ENCODE results near the gene ZNF714.

Gene ZNF714

DNA sequence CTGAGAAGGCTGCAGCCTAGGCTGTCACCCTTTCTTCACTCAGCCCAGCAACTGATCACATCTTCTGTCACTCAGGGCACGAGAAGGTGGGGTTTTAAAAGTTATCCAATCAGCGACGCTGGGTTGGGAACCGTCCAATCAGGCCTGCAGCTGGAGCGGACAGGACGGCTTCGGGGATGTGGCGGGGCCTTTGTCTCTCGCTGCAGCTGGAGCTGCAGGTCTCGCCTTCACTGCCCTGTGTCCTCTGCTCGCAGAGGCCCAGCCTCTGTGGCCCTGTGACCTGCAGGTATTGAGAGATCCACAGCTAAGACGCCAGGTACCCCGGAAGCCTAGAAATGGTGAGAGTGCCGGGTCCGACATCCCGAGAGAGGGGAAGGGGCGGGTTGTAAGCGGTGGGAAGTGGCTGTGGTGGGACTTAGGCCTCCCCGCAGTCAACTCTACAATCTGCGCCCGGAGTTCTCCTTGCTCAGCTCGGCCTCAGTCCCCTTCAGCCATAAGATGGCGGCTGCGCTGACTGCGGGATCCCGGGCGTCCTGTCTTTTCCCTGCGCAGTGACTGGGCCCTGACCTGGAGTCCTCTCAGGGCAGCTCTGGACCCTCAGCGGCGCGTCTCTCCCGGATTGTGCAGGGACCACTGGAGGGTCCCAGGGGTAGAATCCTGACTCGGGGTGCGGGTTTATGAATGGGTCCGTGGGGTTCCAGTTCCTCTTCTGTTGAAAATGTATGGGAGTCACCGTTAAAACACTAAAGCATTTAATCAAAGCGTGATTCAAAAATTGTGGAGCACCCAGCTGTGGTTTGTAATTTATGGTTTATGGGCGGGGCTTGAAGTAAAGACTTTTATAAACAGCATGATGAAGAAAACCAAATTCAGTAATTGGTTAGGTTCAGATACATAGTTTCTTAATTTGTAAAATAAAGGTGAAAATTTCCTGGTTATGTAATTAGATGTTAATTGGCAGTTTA is at the start of gene ZNF714:
Gene ZNF714 (plus strand): TSS at position 193 of the 965 bp plus-strand sequence. CDS start 16,066 bp downstream, outside the sequence.
- DNase-seq, result no peak

DNA sequence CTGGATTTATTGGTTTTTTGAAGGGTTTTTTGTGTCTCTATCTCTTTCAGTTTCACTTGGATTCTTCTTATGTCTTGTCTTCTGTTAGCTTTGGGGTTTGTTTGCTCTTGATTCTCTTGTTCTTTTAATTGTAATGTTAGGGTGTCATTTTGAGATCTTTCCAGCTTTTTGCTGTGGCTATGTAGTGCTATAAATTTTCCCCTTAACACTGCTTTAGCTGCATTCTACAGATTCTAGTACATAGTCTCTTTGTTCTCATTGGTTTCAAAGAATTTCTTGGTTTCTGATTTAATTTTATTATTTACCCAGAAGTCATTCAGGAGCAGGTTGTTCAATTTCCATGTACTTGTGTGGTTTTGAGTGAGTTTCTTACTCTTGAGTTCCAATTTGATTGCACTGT is 37.0 kb upstream of the ZNF714 start:
- no peak for DNase-seq

DNA sequence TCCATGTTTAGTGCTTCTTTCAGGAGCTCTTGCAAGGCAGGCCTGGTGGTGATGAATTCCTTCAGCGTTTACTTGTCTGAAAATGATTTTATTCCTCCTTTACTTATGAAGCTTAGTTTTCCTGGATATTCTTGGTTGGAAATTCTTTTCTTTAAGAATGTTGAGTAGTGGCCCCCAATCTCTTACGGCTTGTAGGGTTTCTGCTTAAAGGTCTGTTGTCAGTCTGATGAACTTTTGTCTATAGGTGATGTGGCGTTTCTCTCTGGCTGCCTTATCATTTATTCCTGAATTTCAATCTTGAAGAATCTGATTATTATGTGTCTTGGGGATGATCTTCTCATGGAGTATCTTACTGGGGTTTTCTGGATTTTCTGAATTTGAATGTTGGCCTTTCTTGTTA is 35.5 kb upstream of the ZNF714 start:
- no peak for DNase-seq

DNA sequence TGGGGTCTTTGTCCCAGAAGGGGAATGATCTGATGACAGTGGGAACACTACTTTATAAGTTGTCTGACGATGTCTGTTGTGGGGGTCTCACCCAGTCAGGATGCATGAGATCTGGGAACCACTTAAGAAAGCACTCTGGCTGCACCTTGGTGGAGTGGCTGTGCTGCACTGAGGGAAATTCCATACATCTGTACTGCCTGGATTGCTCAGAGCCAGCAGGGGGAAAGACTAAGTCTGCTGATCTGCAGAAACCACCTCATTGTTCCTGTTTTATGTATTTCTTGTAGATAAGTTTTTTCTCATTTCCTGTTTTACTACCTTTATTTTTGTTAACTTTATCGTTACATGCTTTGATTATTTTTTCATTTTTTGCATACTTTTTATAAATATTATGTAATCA is 34.3 kb upstream of the ZNF714 start:
- DNase-seq, result no peak

DNA sequence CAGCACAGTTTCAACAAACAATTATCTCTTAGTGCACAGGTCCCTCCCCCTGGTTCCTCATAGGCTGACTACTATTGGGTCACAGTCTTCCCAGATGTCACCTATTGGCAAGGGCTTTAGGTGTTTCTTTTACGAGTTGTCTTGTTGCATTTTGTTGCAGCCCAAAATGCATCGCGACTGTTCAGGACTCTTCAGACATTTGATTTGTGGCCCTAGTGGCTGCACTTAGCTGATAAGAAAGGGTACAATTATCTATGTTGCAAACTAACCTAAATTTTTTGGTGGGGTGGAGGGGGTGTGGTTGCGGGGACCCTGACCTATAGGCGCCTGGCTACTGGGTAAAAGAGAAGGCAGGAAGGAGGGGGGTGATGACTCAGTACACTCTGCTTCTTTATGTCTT is 29.1 kb upstream of the ZNF714 start:
- DNase-seq, result no peak

DNA sequence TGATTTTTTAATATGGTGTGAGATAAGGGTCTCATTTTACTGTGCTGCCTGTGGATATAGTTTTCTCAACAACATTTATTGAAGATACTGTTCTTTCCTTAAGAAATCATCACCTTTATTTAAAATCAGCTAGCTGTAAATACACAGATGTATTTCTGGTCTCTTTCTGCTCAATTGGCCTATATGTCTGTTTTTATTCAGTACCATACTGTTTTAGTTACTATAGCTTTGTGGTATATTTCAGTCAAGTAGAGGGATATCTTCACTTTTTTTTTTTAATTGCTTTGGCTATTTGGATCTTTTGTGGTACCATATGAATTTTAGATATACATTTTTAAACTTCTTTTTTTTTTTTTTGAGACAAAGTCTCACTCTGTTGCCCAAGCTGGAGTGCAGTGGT is 16.7 kb upstream of the ZNF714 start:
- DNase-seq, result no peak

DNA sequence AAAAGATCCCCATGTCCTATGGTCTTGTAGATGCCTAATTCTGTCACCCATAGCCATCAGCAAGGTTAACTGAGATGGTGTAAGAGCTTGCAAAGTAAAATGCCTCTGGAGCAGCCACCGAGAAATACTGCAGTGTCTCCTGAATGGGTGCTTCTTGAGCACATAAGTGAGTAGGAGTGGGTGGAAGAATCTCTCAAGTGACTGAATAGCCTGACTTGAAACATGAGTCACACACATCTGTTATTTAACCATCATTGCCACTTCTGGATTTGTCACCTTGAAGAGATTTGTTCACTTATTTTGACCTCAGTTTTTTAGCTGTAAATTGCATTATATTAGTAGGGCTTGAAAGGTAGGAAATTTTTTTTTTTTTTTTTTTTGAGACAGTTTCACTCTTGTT is 2.3 kb downstream of the ZNF714 start:
- DNase-seq, result no peak

DNA sequence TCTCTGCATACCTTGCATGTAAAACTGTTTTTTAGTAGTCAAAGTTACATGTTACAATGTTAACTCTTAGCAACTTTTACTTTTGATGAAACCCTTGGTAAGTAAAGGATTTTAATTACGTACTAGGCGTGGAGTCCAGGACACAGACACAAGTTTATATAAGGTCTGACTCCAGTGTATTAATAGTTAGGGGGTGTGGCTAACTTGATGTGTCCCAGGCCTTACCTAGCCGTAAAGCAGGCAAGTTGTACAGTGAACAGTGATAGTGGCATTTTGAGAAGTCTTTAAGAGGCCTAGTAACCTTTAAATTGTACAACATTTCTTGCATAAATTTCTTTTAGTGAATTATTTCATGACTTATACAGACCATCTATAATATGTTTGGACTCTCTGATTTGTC is 5.9 kb downstream of the ZNF714 start:
- DNase-seq, result no peak

DNA sequence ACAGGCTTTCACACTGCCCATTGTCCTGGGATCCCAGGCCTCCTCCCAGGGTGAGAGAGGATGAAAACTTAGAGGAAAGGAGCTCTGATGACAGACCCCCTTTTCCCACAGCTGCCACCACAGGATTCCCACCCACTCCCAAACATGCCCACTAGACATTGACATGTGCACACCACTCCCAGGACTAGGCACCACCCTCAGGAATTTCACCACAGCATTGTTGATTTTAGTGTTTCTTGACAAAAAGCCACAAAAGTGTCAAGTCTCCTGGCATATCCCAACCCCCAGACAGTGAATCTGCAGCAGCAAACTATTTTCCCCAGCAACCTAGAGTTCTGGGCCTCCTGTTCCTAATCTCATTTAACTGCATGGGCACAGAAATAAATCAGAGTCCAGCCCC is 10.1 kb downstream of the ZNF714 start:
- no peak for DNase-seq

DNA sequence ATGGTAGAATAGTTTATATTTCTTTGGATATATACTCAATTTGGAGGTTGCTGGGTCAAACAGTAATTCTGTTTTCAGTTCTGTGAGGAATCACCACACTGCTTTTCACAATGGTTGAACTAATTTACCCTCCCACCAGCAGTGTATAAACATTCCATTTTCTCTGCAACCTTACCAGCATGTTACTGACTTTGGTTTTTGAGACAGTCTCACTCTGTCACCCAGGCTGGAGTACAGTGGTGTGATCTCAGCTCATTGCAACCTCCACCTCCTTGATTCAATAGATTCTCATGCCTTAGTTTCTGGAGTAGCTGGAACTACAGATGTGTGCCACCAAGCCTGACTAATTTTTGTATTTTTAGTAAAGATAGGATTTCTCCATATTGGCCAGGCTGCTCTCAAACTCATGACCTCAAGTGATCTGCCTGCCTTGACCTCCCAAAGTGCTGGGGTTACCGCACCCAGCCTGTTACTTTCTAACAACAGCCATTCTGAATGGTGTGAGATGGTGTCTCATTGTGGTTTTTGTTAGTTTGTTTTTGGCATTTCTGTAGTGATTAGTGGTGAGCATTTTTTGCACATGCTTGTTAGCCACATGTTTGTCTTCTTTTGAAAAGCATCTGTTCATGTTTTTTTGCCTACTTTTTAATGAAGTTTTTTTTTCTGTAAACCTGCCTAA is 12.5 kb downstream of the ZNF714 start:
- no peak for DNase-seq

DNA sequence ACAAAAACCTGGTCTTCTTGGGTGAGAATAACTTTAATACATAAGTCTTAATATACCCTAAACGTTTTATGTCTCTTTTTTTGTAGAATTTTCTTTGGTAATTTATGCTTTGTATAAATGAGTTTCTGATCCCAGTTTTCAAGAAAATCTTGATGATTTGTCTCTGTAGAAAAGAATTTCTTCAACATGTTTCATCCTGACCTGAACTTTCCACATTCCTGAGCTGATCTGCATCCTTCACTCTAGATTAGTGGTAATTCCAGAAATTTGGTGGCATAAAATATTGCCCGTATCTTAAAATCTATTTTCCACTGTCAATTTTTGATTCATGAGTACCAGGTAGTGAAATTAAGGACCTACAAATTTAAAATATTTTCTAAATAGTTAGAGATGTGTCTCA is 16.3 kb downstream of the ZNF714 start:
- no peak for DNase-seq

DNA sequence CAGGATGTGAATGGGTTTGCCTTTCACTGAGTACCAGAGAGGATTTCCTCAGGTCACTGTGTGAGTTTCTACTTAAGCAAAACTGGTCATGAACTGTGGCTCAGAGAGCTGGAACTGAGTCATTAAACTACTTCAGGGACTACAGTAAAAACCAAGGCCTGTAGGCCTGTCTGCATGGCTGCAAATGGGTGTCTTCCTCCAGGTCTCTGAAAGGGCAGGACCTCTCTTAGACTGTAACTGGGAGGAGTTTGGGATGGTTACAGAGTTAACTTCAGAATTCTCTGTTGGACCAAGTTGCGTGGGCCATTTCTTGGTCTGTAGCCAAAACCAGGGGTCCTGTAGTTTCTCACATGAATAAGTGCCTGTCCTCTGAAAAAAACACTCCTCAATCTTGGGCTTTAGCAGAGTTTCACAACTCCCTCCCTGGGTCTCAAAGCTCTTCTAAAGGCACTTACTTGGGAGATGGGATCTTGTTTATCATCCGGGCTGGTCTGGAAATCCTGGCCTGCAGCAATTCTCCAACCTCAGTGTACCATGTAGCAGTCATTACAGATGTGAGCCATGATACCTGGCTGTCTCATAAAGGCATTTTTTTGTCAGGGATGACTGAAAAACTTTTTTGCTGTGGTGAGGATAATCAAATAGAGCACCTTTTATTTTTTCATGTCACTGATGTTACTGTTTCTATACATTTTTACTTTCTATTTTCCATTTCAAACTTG is 19.7 kb downstream of the ZNF714 start:
- DNase-seq, result no peak

DNA sequence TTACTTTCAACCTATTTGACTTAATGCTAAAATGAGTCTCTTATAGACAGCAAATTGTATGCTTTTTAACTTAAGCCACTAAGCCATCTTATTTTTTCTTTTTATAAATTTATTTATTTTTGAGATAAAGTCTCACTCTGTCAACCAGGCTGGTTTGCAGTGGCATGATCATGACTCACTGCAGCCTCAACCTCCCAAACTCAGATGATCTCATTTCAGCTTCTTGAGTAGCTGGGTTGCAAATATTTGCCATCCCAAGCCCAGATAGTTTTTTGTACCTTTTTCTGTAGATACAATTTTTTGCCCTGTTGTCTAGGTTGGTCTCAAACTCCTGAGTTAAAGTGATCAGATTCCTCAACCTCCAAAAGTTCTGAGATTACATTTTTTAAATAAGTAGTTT is 27.1 kb downstream of the ZNF714 start:
- no peak for DNase-seq

DNA sequence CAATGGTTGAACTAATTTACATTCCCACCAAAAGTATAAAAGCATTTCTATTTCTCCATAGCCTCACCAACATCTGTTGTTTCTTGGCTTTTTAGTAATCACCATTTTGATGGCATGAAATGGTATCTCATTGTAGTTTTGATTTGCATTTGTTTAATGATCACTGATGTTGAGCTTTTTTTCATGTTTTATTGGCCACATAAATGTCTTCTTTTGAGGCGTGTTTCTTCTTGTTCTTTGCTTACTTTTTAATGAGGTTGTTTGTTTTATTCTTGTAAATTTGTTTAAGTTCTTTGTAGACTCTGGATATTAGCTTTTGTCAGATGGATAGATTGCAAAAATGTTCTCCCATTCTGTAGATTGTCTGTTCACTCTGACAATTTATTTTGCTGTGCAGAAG is 28.2 kb downstream of the ZNF714 start:
- DNase-seq, result no peak

DNA sequence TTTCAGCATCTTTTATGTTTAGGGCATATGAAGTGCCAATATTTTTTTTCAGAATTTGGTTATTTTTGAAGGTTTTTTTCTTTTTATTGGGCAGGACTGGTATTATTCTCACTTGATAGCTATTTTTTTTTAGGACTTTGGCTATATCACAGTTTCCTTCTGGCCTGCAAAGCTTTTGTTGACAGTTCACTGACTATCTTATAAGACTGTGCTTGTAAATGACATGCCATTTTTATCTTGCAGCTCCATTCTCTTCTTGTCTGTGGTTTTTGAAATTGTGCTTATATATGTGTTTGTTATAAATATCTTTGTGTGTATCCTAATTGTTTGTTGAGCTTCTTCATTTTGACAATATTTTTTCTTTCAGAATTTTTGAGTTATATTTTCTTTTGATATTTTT is 33.4 kb downstream of the ZNF714 start:
- no peak for DNase-seq

DNA sequence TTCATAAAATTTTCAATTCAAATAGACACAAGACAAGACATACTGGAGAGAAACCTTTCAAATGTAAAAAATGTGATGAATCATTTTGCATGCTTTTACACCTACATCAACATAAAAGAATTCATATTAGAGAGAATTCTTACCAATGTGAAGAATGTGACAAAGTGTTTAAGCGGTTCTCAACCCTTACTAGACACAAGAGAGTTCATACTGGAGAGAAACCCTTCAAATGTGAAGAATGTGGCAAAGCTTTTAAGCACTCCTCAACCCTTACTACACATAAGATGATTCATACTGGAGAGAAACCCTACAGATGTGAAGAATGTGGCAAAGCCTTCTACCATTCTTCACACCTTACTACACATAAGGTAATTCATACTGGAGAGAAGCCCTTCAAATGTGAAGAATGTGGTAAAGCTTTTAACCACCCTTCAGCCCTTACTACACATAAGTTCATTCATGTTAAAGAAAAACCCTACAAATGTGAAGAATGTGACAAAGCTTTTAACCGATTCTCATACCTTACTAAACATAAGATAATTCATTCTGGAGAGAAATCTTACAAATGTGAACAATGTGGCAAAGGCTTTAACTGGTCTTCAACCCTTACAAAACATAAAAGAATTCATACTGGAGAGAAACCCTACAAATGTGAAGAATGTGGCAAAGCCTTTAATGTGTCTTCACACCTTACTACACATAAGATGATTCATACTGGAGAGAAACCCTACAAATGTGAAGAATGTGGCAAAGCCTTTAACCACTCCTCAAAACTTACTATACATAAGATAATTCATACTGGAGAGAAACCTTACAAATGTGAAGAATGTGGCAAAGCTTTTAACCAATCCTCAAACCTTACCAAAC is 35.3 kb downstream of the ZNF714 start:
- no peak for DNase-seq

DNA sequence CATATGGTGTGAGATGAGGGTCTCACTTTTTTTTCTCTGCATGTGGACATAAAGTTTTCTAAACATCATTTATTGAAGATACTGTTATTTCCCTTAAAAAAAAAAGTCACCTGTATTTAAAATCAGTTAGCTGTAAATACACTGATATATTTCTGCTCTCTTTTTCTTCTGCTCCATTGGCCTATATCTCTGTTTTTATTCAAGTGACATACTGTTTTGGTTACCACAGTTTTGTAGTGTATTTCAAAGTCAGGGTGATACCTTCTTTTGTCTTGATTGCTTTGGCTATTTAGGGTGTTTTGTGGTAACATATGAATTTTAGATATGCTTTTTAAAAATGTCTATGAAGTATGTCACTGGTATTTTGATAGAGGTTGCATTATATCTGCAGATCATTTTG is 44.1 kb downstream of the ZNF714 start:
- DNase-seq, result no peak

DNA sequence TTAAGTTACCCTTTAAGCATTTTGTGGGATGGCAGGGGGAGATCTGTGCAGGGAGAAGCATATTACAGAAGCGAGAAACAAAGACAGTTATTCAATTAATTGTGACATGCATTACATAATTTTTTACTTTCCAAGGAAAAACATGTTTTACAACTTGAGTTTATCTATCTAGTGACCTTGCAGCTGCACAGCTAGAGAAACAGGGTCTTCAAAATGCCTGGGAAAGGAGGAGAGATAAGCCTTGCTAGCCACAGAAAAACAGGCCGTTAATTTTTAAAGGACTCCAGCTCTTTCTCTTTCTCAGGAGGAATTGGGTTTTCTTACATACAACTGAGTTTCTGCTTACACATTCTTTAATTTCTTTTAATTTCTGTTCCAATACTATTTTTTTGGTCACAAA is 45.0 kb downstream of the ZNF714 start:
- DNase-seq, result no peak

DNA sequence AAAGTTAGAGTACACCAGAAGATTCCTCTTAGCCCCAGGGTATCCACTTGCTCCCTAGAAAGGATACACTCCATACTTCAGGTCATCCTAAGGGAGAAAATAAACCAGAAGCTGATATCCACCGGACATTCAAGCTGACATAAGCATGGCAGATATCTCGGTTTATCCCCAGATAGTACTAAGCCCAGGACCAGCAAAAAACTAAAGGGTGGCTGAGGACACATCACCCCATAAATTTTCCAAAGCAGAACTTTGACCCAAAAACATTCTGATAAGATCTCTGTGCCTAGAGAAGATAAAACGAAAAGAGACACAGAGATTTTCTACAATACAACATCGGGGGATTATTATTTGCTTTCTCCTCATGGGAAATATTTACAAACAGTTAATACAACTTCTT is 45.9 kb downstream of the ZNF714 start:
- DNase-seq, result no peak

DNA sequence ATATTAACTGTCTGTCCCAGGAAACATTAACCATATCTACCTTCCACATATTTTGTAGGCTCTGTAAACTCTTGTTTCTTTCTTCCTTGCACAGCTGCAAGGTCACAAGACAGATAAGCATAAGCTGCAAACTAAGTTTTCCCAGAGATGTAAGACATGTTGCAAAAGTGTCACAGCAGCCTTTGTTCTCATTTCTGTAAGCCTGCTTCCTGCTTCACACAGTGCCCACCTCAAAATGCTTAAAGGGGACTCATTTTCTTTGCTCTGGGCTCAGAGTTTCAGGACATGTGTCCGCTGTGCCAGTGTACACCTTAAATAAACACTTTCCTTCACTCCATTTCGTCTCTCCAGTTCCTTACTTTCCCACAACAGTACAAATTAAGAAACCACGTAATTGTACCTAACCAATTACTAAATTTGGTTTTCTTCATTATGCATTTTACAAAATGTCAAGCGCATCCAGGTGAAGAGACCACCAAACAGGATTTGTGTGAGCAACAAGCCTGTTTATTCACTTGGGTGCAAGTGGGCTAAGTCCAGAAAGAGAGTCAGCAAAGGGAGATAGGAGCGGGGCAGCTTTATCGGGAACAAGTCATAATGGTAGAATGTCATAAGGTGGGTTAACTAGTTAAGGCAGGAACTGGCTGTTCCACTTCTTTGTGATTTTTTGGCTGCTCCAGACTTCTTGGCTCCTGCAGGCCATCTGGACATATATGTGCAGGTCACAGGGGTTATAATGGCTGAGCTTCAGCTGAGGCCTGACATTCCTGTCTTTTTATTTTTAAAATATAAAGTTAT is 47.1 kb downstream of the ZNF714 start:
- no peak for DNase-seq

DNA sequence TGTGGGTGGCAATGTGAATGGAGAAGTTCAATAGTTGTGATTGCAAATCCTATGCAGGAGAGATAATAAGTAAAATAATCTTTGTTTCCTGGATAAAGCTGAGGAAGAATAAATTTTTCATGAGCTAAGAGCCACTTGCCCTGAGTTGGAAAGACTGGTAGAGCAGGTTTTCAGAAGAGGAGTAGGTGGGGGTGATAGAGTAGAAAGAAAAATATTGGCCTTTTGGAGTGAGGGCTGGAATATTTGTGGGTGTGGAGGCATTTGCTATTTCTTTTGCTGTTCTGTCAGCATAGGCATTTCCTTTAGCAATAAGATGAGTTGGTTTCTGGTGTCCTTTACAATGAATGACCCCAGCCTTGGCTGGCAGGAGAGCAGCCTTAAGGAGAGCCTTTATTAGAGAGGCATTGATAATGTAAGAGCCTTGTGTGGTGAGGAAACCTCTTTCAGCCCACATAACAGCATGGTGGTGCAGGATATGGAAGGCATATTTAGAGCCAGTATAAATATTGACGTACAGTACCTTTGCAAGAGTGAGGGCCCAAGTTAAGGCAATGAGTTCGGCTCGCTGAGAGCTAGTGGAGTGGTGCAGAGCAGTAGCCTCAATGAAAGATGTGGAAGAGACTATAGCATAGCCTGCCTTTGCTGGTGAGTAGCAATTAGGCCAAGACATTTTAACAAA is 48.2 kb downstream of the ZNF714 start:
- DNase-seq, result no peak
